ENCODE measurements around the gene POT1. TPM values are rescaled to one million over a fixed set of nuclear protein-coding genes. Genes with fewer than 3 reads are reported as not detected.

Gene POT1
- total RNA-seq, 1 experiment from 2014 or later, result 20.2 TPM

- Mint-ChIP-seq H3K4me1 (peaks cover 51% of the 10 kb centered on the region), H3K27me3 (ENCODE audit: low read depth) (no peaks in the 10 kb centered on the region), H3K36me3 (no peaks in the 10 kb centered on the region), H3K4me3 (no peak overlapping the region), H3K9me3 (no peaks in the 10 kb centered on the region), H3K27ac (no peak overlapping the region)
- POLR2A ChIA-PET, result no interaction called here
- CTCF ChIA-PET, result no interaction called here
- no peak for TF ChIP-seq SOX15 (CRISPR knock-in tag; IDR thresholded peaks at IDR 0.05)
- TF ChIP-seq TCF7 (CRISPR knock-in tag; IDR thresholded peaks at IDR 0.05; ENCODE audit: low read depth), result no peak
- no peak for TF ChIP-seq SMAD4 (CRISPR knock-in tag; IDR thresholded peaks at IDR 0.05)
- TF ChIP-seq, protein P1, sequence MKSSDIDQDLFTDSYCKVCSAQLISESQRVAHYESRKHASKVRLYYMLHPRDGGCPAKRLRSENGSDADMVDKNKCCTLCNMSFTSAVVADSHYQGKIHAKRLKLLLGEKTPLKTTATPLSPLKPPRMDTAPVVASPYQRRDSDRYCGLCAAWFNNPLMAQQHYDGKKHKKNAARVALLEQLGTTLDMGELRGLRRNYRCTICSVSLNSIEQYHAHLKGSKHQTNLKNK (CRISPR knock-in tag; IDR thresholded peaks at IDR 0.05), result no peak
- no peak for DNase-seq (ENCODE audit: low spot score)
- ATAC-seq, result no peak
Observed at GRCh38 chr7:124811341-124811740, 118.3 kb downstream of the POT1 start.

DNA sequence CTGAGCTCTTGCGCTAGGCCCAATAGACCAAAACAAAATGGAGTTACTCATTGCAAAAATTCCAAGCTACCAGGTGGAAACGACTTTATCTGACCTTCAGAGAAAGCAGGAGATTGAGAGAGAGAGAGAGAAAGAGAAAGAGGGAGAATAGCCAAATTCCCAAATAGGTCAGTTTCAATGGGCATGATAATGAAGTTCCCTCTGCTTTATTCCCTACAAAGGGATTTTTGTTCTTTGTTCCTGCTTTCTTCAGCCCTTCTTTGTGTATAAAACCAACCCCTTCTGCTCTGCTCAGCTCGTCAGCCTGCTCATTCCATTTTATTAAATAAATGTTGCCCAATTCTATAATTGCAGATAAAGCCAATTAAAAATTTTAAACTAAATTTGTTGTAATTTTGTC is 119.0 kb downstream of the POT1 start:
- no peaks in the 10 kb centered on the region for H3K36me3 Mint-ChIP-seq
- ChIA-PET CTCF (no interaction called here), POLR2A (no interaction called here)
- H3K4me1 Mint-ChIP-seq, result peaks cover 51% of the 10 kb centered on the region
- H3K9me3 Mint-ChIP-seq, result no peaks in the 10 kb centered on the region
- no peak overlapping the region for H3K4me3 Mint-ChIP-seq
- peak overlapping the region; percentile 64 for H3K27ac Mint-ChIP-seq
- TF ChIP-seq AR (CRISPR knock-in tag; IDR thresholded peaks at IDR 0.05), result no peak
- TF ChIP-seq PRDM15 (CRISPR knock-in tag; IDR thresholded peaks at IDR 0.05), result no peak
- TF ChIP-seq KAT7 (CRISPR knock-in tag; IDR thresholded peaks at IDR 0.05; ENCODE audit: borderline replicate concordance), result no peak
- TF ChIP-seq ZNF532 (CRISPR knock-in tag; IDR thresholded peaks at IDR 0.05; ENCODE audit: borderline replicate concordance), result no peak
- TF ChIP-seq CDX4 (CRISPR knock-in tag; IDR thresholded peaks at IDR 0.05; ENCODE audit: borderline replicate concordance), result no peak
- TF ChIP-seq EMX1 (CRISPR knock-in tag; IDR thresholded peaks at IDR 0.05), result no peak
- no peak for TF ChIP-seq ZNF232 (CRISPR knock-in tag; IDR thresholded peaks at IDR 0.05)
- TF ChIP-seq CBFB (CRISPR knock-in tag; IDR thresholded peaks at IDR 0.05; ENCODE audit: low read depth), result no peak
- no peak for TF ChIP-seq NR2C2 (CRISPR knock-in tag; IDR thresholded peaks at IDR 0.05)
- TF ChIP-seq, protein P2, sequence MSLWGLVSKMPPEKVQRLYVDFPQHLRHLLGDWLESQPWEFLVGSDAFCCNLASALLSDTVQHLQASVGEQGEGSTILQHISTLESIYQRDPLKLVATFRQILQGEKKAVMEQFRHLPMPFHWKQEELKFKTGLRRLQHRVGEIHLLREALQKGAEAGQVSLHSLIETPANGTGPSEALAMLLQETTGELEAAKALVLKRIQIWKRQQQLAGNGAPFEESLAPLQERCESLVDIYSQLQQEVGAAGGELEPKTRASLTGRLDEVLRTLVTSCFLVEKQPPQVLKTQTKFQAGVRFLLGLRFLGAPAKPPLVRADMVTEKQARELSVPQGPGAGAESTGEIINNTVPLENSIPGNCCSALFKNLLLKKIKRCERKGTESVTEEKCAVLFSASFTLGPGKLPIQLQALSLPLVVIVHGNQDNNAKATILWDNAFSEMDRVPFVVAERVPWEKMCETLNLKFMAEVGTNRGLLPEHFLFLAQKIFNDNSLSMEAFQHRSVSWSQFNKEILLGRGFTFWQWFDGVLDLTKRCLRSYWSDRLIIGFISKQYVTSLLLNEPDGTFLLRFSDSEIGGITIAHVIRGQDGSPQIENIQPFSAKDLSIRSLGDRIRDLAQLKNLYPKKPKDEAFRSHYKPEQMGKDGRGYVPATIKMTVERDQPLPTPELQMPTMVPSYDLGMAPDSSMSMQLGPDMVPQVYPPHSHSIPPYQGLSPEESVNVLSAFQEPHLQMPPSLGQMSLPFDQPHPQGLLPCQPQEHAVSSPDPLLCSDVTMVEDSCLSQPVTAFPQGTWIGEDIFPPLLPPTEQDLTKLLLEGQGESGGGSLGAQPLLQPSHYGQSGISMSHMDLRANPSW (CRISPR knock-in tag; conservative IDR thresholded peaks at IDR 0.05; ENCODE audit: low read depth), result no peak
- DNase-seq (ENCODE audit: low spot score) (no peak), ATAC-seq (peak; percentile 53)
- no peaks in the 10 kb centered on the region for H3K27me3 Mint-ChIP-seq (ENCODE audit: low read depth)

Data from WTC11 (cell line).